SU-DHL-6 (cell line): ENCODE results near the gene CLCN4.

ENCODE experiments used
- H2AFZ ChIP-seq: fragments of 200-600 bp; sonication (generic); 2 replicates; pipeline ENCODE4 v1.6.1; 2014; ENCODE audit warnings: low read depth, mild to moderate bottlenecking, moderate library complexity, mixed read lengths, antibody characterized with exemption, low read length; ENCODE audit not compliant: severe bottlenecking
- H3F3A ChIP-seq: fragments of 200-600 bp; shearing (Covaris generic); 2 replicates; pipeline ENCODE4 v1.6.0; 2016; ENCODE audit warnings: antibody characterized with exemption, mild to moderate bottlenecking; ENCODE audit not compliant: insufficient read depth
- H3K27ac ChIP-seq: fragments of 200-600 bp; sonication (generic); 2 replicates; pipeline ENCODE4 v1.5.1; 2016; ENCODE audit warnings: low read depth, mild to moderate bottlenecking, low read length, moderate library complexity, mixed read lengths
- H3K27me3 ChIP-seq: fragments of 200-600 bp; sonication (generic), shearing (Covaris generic); 2 replicates; pipeline ENCODE4 v1.6.0; 2014; ENCODE audit warnings: mild to moderate bottlenecking, low read length
- H3K36me3 ChIP-seq: fragments of 200-600 bp; sonication (generic); 2 replicates; pipeline ENCODE4 v1.6.1; 2014; ENCODE audit warnings: mild to moderate bottlenecking, low read length, mixed read lengths
- H3K4me2 ChIP-seq: fragments of 300-600, 200-600 bp; shearing (Covaris generic), sonication (generic); 2 replicates; pipeline ENCODE4 v1.6.0; 2014; ENCODE audit warnings: low read length, low read depth, mild to moderate bottlenecking; ENCODE audit not compliant: poor library complexity, severe bottlenecking
- H3K4me3 ChIP-seq: fragments of 200-600 bp; sonication (generic); 2 replicates; pipeline ENCODE4 v1.5.1; 2014; ENCODE audit warnings: antibody characterized with exemption, low read length, mild to moderate bottlenecking, mixed read lengths; ENCODE audit not compliant: insufficient read depth, poor library complexity, severe bottlenecking
- H3K79me2 ChIP-seq: fragments of 200-600 bp; sonication (generic); 2 replicates; pipeline ENCODE4 v1.6.1; 2014; ENCODE audit warnings: mild to moderate bottlenecking, low read length, moderate library complexity; ENCODE audit not compliant: insufficient read depth
- H3K9ac ChIP-seq: fragments of 200-600 bp; sonication (generic); 2 replicates; pipeline ENCODE4 v1.7.0; 2014; ENCODE audit warnings: mild to moderate bottlenecking, low read length
- H3K9me2 ChIP-seq: fragments of 200-600 bp; sonication (generic); replicated peaks from 2 replicates; pipeline ENCODE4 v1.6.1; 2014; ENCODE audit warnings: low read length; ENCODE audit not compliant: insufficient read depth
- H3K9me3 ChIP-seq: fragments of 200-600 bp; sonication (generic); 2 replicates; pipeline ENCODE4 v1.6.1; 2014; ENCODE audit warnings: low read length, mixed read lengths; ENCODE audit not compliant: insufficient read depth
- H4K20me1 ChIP-seq: fragments of 200-600 bp; sonication (generic); 2 replicates; pipeline ENCODE4 v1.6.1; 2014; ENCODE audit warnings: low read depth, mild to moderate bottlenecking, antibody characterized with exemption, low read length, moderate library complexity, mixed read lengths
- EZH2phosphoT487 ChIP-seq: fragments of 200-600 bp; sonication (generic), shearing (Covaris generic); conservative IDR thresholded peaks from 2 replicates; pipeline ENCODE4 v1.6.1; 2018; ENCODE audit warnings: mild to moderate bottlenecking, antibody characterized with exemption, low read length, moderate library complexity, mixed read lengths
- TF ChIP-seq, protein P1 (sequence below): fragments of 200-600 bp; sonication (generic); IDR thresholded peaks from one replicate; pipeline ENCODE4 v1.5.1; 2017; ENCODE audit warnings: antibody characterized with exemption, mild to moderate bottlenecking, low read length, moderate library complexity; ENCODE audit not compliant: insufficient read depth, poor library complexity, severe bottlenecking

CLCN4 gene

DNA sequence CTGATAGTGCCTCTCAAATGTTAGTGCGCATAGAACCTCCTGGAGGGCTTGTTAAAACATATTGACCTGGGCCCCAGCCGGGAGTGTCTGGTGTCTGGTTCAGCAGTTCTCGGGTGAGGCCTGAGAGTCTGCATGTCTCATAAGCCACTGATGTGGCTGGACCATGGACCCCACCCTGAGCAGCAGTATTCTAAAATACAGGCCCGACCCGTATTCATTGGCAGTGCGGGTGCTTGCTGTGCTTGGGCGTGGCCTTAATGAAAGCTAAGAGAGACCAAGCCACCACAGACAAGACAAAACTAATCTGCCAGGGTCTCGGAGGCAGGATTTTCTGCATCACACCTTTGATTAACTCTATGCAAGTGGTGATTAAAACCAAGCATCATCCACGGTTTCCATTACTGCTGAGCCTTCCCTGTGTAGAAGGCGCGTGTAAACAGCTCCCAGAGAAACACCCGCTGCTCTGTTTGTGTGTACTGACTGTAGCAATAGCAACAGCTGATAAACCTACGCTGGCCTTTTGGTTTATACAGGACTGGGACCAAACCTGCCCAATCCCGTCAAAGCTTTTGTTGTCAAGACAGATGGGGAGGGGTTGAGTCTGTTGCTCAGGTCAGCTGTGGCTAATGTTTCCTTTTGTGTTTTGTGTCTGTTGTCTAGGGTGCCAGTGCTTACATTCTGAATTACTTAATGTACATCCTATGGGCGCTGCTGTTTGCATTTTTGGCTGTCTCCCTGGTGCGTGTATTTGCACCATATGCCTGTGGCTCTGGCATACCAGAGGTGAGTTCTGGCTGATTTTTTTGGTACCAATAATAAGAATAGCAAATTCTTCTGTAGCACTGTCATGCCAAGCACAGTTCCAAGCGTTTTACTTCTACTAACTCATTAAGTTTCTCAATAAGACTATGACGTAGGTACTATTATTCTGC is 40.8 kb downstream of the CLCN4 start:
- no peak overlapping the region for H3K27ac ChIP-seq
- H3K36me3 ChIP-seq = no peaks in the 10 kb centered on the region
- H3K27me3 ChIP-seq = no peaks in the 10 kb centered on the region
- H3K9me3 ChIP-seq = no peaks in the 10 kb centered on the region
- TF ChIP-seq EZH2phosphoT487 = no peak
- TF ChIP-seq, protein P1, sequence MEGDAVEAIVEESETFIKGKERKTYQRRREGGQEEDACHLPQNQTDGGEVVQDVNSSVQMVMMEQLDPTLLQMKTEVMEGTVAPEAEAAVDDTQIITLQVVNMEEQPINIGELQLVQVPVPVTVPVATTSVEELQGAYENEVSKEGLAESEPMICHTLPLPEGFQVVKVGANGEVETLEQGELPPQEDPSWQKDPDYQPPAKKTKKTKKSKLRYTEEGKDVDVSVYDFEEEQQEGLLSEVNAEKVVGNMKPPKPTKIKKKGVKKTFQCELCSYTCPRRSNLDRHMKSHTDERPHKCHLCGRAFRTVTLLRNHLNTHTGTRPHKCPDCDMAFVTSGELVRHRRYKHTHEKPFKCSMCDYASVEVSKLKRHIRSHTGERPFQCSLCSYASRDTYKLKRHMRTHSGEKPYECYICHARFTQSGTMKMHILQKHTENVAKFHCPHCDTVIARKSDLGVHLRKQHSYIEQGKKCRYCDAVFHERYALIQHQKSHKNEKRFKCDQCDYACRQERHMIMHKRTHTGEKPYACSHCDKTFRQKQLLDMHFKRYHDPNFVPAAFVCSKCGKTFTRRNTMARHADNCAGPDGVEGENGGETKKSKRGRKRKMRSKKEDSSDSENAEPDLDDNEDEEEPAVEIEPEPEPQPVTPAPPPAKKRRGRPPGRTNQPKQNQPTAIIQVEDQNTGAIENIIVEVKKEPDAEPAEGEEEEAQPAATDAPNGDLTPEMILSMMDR = no peak
- H3K4me3 ChIP-seq = no peak overlapping the region
- no peaks in the 10 kb centered on the region for H3K79me2 ChIP-seq
- H3F3A ChIP-seq = no peaks in the 10 kb centered on the region
- no peaks in the 10 kb centered on the region for H3K9me2 ChIP-seq
- H2AFZ ChIP-seq = no peak overlapping the region
- no peak overlapping the region for H3K9ac ChIP-seq
- H3K4me2 ChIP-seq = no peak overlapping the region
- H4K20me1 ChIP-seq = no peaks in the 10 kb centered on the region

DNA sequence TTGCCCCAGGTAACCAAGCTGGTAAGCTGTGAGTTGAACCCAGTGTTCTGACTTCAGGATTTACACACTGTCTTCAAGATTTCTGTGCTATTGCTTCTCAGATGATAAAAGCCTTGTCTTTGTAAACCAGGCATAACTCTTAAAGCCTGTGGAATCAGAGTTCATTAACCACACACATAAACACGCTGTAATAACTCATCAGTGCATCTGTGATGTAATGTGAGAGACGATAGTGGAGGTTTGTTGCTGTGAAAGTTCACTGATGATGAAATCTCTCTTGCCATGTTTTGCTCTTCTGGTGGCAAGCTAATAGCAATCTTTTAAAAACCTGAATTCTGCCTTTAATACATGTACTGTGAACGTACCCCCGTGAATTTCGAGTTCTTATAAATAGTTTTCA is 41.5 kb downstream of the CLCN4 start:
- no peak overlapping the region for H3K9ac ChIP-seq
- H2AFZ ChIP-seq = no peak overlapping the region
- H3K4me3 ChIP-seq = no peak overlapping the region
- no peak overlapping the region for H3K27ac ChIP-seq
- H3K9me3 ChIP-seq = no peaks in the 10 kb centered on the region
- H3K36me3 ChIP-seq = no peaks in the 10 kb centered on the region
- no peaks in the 10 kb centered on the region for H4K20me1 ChIP-seq
- no peak for TF ChIP-seq EZH2phosphoT487
- TF ChIP-seq, protein P1 = no peak
- no peak overlapping the region for H3K4me2 ChIP-seq
- H3K79me2 ChIP-seq = no peaks in the 10 kb centered on the region
- no peaks in the 10 kb centered on the region for H3K27me3 ChIP-seq
- H3K9me2 ChIP-seq = no peaks in the 10 kb centered on the region
- H3F3A ChIP-seq = no peaks in the 10 kb centered on the region

DNA sequence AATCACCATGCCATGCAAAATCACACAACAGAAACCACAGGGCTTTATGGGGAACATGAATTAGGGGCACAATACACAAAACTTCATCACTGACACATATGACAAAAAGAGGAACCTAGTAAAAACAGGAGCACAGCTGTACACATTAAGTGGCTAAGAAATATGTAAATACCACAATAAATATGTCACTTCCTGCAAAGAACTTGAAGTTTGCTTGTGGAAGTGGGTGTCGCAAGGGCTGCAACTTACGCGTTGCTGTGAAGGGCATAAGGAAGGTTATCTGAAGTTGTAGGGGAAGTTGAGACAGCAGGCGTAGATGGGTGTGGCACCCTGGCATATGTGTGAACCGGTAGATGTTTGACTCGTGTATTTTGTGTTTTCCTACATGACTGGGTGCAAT is 42.4 kb downstream of the CLCN4 start:
- Histone ChIP-seq H3F3A (no peaks in the 10 kb centered on the region), H3K4me2 (peak overlapping the region; percentile 31), H3K27me3 (no peaks in the 10 kb centered on the region), H3K27ac (peak overlapping the region; percentile 32; the same call in 1 of the 2 replicates), H3K9ac (no peak overlapping the region), H3K4me3 (no peak overlapping the region), H4K20me1 (no peaks in the 10 kb centered on the region), H3K9me3 (no peaks in the 10 kb centered on the region), H3K79me2 (no peaks in the 10 kb centered on the region), H3K9me2 (no peaks in the 10 kb centered on the region), H3K36me3 (no peaks in the 10 kb centered on the region), H2AFZ (no peak overlapping the region)
- TF ChIP-seq EZH2phosphoT487 = no peak
- TF ChIP-seq, protein P1 = no peak
